ENCODE data around the gene DDX31.
A peak's percentile ranks its signal among the peaks of the same experiment; 100 is the strongest.

Gene DDX31

DNA sequence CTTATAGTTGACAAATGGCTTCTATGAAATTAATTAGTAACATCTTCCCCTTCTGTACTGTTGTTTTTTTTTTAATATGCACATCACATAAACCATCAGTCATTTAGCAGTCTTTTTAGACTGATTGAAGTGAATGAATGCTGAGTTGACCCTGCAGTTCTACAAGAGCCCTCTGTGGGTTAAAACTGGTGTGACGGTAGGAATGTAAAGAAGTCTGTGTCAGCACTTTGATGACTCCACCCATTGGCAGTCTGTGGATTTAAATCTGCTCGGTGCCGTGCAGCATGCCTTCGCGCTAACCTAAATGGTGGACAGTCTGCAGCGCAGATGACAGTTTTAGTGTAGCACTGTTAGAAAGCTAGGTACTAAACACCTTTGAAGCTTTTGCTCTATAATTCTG is 3.6 kb upstream of the DDX31 start:
- DNase-seq (ENCODE audit: low spot score): peak; percentile 44

DNA sequence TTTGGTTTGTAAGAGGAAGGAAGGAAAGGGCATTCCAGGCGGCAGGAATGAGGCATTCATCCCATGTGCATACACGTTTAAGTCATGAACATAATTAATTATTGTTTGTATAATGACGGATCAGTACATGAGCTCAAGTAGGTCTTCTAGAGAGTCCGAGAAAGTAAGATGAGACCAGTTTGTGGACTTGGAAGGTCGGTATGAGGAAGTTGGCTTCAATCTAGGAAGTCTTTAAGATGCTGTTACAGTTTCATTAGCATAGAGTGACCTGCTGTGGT is 2.6 kb upstream of the DDX31 start:
- no peak for DNase-seq (ENCODE audit: low spot score)

DNA sequence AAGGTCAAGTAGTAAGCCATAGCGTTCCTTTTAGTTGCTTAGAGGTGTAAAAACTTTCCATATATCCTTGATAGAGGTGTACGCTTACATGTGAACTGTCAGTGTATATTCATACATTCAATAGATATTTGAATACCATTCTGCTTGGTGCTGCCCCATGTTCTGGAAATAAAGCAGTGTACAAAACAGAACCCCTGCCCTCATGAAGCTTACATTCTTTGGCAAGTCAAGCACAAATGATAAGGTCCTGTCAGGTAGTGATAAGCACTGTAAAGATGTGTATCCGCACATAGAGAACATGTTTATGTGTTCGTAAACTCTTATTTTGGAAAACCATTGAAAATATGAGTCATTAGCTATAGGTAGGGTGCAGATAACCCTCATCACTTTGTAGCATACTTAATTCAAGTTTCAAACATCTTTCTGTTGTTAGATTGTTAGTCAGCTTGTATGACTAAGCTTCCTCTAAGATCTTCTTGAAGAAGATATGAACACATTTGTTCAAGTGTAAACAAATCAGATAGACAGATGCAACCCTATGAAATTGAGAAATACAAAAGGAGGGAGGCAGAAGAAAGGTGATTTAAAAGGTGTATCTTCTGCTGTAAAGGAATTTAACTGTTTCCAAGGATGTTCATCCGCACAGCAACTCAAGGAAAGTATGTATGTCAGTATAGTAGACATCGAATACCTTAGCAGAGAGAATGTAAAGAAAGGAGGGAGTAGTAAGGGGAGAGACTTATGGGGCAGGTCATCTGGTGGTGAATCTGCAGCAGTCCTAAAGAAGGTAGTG is 2.0 kb upstream of the DDX31 start:
- no peak for DNase-seq (ENCODE audit: low spot score)

DNA sequence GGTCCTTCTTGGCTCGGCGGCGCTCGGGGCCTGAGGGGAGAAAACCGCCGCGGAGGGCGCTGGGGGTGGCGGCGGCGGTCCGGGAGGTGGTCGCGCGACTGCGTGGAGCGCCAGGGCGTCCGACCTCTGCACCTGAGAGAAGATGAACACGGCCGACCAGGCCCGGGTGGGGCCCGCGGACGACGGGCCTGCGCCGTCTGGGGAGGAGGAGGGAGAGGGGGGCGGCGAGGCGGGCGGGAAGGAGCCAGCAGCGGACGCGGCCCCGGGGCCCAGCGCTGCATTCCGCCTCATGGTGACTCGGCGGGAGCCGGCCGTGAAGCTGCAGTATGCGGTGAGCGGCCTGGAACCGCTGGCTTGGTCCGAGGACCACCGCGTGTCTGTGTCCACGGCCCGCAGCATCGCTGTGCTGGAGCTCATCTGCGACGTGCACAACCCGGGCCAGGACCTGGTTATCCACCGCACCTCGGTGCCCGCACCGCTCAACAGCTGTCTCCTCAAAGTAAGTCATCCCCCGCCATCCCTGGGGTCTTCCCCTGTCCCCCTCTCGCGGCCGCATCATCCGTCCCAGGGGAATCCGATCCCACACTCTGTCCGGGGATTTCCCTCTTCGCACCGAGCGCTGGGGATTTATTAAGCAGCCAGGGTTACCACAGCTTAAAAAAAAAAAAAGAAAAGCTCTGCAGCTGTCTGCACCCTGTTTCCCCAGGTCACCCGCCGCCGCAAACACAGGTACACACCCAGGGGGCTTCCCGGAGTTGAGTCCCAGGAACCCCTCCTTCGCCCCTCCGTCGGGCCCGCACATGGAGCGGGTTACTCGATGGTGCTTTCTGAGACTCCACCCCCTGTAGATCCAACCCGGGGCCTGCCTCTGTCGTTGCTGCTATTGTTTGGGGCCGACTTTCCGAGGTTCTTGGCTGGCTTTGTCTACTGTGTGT is 941 bp upstream of the DDX31 start, which contains the start of gene GTF3C4:
GTF3C4 (plus strand) TSS at position 8 of the 935 bp plus-strand sequence; CDS start at position 143, 135 bp downstream.
- peak; percentile 89 for DNase-seq (ENCODE audit: low spot score)

DNA sequence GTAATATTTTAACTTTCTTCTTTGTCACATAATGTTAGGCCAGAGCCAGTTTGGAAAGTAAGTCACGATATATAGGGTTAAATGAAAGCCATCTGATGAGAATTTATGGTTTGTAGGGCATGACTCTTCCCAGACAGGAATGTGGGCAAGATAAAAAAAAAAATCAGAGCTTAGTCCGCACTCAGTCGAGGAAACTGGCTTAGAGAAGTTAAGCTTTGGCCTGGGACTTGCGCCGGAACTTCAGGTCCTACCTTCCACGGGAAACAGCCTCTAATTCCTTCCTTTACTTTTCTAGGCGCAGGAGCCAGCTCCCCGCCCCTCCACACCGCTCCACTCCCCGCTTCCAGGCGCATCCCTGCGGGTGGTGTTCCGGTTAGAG is 475 bp downstream of the DDX31 start:
- DNase-seq (ENCODE audit: low spot score): no peak

DNA sequence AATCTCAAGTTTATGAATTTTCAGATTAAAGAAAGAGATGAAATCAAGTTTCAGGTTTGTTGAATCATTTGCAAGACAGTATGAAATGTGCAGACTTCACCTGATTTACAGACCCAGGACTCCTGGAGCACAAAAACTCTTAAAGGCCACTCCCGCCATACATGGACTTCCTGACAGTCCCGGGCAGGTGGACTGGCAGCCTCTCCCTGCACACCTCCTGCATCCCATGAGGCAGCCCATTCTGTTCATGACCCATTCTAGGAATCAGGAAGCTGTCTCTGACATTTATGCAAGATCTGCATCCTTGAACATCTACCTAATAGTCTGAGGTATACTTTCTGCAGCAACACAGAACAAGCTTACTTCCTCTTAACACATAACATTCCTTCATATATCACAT is 5.9 kb downstream of the DDX31 start:
- no peak for DNase-seq (ENCODE audit: low spot score)

DNA sequence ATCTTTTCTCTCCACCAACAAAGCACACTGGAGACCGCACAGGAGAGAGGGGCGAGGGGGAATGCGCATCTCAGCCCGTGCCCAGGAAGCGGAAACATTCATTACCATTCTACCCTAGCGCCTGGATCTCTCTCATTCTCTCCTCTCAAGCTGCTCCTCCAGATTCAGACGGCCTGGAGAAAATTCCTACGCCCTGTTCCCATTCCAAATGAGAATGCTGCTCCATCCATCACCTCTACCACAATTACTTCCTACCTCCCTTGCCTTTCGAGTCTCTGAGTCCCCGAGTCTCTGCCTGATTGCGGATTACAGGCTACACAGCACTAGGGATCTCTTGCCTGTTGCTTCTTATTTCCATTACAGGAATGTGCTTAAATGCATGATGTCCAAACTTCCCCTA is 6.7 kb downstream of the DDX31 start:
- DNase-seq (ENCODE audit: low spot score): no peak

DNA sequence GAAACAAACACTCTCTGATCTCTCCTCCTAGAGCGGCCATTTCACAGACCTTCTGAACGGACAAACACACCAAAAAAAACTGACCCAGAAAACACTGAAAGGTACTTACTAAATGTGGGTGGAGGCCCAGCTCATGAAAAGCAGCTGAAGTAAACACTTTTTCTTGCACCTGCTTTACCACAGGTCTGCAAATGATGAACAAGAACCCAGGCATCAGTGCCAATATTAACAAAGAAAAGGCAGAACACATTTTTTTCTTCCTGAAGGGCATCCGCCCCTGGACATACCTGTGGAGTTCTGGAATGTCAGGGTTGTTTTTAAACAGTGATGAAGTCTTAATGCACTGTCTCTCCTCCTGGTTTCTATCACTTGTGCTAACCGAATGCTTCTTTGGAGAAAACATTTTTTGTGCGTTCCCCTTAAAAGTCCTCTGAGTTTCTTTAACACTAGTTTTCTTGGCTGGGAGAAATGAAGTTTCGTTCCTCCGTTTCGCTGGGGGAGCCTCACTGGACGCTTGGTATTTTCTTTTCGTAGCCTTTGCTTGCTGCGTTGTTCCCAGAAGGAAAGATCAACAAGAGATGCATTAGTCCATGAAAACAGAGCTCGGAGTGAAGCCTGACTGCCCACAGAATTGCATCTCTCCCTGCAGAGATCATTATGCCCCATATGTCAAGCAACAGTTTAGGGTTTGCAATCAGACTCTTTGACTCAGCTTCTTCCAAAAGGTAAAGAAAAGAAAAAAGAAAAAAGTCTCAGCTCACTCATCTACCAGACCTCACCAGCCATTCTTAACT is 7.4 kb downstream of the DDX31 start:
- DNase-seq (ENCODE audit: low spot score): no peak

DNA sequence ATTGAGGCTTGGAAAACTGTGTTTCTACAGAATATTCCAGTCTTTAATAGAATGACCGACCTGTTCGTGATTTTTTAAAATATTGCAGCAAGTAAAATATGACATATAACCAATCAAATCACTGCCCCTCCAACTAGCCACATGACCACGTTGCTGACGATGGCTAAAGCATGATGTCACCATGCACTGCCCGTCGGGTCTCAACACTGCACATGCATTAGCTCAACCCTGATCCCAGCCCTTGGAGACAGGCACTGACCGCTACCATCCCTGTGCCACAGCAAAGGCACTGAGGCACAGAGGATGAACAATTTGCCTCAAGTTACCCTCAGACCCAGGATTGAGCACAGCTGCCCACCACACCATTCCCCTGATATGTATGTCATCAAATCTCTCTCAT is 13.5 kb downstream of the DDX31 start:
- no peak for DNase-seq (ENCODE audit: low spot score)

DNA sequence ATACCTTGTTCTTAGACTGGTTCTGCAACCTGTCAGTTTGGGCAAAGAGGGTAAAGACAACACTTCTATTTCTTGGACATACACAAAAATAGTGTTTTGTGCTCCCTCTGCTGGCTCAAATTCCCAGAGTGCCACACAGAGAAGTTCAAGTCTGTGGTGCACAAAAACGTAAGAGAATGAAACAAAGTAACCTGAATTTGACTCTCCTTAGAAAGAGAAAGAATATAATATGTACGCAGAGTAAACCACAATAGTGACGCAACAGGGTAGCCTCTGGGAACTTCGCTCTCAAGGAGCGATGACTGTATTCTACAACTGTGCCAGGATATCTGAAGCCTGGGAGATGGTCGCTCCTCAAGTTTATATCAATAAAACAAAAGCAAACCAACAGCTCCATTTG is 18.5 kb downstream of the DDX31 start:
- no peak for DNase-seq (ENCODE audit: low spot score)

DNA sequence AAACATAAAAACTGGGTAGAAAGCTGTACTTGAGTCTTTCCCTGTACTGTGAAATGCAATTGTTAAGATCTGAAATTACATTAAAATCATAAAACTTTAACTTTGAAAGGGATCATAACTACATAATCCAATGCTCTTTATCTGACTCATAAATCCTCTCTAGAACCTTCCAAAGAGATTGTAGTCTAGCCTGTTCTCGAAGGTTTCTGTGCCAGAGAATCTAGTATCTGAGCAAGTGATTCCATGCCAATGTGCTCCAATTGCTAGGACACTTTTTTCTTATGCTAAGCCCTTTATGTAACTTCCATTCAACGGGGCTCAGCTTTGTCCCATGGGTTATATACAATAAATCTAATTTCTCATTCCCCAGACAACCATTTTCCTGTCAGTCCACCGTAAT is 21.1 kb downstream of the DDX31 start:
- DNase-seq (ENCODE audit: low spot score): no peak

DNA sequence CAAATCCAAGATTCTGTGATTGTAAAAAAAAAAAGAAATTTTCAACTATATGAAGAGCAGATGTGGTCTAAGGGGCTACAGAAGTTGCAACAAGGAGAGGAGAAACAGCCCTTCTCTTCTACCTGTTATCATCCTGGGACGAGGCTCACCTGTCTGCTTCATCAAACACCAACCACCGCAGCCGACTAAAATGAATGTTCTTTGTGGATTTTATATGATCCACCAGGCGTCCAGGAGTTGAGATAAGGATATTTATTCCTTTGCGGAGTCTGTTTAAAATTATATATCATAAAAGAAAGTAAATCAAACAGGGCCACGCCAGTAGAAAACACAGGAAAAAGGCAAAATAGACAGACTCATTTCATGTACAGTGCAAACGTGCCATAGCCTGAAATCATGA is 21.5 kb downstream of the DDX31 start:
- no peak for DNase-seq (ENCODE audit: low spot score)

DNA sequence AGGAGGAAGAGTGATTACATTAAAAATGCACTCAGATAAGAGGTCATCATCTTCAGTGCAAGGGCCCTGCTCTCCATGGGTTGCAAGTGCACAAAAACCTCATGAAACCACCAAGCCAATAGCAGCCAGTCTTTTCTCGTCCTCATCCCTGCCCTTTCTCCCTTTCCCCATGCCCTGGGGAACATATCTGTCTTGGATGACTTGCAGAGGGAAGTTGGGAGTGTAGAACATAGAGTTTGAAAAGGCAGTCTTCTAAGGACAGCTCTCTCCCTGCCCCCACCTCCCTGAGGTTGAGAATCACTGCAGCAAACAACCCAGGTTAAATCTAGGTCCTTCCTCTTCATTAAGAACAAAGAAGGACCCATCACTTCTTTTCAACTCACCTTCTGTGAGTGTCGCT is 22.0 kb downstream of the DDX31 start:
- no peak for DNase-seq (ENCODE audit: low spot score)

DNA sequence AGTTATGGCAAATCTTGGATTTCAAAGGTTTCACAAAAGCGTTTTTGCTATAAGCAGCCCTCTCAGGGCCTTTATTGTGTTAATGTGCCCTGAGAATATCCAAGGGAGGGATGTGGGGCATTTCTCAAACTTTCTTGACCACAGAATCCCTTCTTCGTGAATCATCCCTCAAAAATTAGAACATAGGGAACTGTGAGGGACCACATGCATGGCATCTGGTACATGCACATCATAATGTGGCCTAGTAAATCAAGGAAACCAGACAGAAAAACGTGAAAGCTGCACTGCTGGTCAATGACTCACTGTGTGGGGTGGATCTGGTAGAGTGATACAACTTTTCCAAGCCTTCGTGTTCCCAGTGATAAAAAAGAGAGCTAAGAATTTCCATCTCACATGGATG is 22.4 kb downstream of the DDX31 start:
- no peak for DNase-seq (ENCODE audit: low spot score)

DNA sequence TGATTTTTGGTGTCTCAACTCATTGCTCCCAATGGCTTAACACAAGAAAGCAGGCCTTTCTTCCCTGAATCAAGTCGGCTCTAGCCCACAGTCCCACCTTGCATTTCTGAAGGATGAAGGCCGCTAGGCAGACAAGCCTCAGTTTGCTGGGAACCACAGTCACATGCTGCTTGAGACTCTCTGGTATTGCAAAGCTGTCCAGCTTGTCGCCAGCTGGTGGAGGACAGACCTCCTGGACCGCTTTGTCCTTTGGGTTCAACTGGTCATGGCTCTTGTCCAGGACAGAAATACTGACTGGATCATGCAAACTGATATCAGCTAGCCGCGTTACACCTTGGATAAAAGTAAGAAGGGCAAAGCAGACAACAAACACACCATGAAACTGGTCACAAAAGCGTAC is 23.1 kb downstream of the DDX31 start:
- DNase-seq (ENCODE audit: low spot score): no peak

DNA sequence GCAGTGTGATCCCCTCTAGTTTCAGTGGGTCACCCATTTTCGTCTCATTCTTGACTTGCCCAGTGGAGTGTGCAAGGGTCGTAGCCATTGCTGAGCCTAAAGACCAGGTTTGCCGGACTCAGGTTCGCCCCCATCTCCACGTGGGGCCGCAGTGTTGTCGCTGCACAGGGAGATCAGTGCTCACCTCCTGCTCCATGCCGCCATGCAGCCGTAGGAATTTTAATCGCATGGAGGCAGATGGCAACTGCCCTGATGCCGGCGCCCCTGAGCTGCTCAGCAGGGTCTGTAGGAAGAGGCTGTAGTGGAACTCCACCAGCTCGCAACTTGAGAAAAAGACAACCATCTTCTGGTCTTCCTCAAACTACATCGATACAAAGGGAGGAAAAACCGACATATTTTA is 24.1 kb downstream of the DDX31 start:
- DNase-seq (ENCODE audit: low spot score): no peak

DNA sequence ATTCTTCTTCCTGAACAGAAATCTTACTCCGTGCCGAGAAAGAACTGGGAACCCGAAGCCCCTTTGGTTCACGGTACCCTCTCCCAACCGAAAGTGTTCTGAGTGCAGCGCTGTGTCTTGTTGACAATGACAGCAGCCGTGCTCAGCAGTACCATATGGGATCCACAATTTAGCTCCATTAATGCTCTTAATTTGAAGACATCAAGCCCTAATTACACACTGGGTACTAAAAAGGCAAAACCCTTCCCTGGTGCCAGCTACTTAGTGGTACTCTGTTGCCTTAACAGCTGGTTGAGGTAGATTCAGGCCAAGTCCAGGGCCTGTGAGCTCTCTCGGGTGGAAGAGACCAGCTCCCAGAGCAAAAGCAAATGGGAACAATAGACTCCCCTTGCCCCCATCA is 24.5 kb downstream of the DDX31 start:
- DNase-seq (ENCODE audit: low spot score): no peak

DNA sequence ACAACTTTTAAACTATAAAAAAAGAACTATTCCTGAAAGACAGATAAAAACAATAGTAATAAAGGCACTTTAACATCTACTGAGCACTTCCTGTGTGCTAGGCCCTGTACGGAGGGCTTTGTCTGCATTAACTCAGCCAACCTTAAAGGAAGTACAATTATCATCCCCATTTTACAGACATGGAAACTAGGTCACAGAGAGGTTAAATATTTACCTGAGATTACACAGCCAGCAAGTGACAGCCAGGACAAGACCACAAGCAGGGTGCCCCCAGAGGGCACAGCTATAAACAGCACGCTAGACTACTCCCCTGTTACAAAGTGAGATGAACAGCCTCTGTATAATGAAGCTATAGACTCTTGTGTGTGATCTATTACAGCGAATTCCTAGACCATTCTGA is 25.5 kb downstream of the DDX31 start:
- DNase-seq (ENCODE audit: low spot score): peak; percentile 16

DNA sequence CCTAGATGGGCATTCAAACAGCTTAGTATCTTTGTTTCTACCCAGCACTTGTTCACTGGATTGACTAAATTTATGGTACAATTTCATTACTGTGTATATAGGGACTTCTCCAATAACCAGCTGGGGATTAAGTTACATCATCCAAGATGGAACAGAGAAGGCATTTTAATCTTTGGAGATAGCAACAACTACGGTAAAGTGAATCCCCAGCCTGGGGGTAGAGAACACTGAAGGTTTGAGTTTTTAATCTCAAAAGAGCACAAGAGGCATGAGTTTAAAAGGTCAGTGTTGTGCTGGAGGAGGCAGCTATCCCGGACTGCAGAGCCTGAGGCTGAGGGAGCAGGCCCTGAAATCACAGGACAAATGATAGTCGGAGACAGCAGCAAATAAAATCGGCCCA is 28.6 kb downstream of the DDX31 start:
- no peak for DNase-seq (ENCODE audit: low spot score)

DNA sequence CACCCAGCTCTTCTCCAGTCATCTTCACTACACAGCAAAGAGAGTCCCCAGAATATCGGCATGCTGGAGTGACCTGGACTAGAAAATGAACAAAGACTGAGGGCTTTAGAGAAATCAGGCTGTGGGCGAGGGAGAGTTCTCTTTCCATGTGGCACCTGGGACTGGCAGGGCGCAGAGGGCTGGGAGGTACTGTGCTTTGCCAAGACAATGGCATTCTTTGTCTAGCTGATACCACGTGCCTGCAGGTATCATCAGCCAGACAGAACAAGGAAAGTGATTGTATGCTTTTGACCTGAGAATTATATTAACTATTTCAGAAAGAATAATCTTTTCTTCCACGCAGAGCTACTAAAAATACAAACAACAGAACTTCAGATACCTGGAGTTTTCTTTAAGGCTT is 30.5 kb downstream of the DDX31 start:
- DNase-seq (ENCODE audit: low spot score): no peak

DNA sequence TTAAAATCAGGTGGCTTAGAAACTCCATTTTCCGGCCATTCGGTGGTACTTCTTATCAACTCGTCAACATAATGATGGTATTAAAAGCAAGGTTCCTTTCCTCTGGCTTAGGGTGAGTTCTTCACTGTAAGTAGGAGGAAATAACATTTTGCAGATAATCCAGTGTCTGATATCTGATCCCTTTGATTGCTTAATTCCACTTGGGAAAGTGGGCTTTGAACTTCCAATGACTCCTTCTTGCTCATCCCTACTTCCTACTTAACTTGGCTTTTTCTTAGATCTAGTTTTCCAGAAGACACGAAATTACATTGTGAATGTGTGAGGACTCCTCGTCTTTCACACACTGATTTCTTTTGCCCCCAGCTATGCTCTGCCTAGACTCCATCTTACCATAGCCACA is 31.5 kb downstream of the DDX31 start:
- no peak for DNase-seq (ENCODE audit: low spot score)

DNA sequence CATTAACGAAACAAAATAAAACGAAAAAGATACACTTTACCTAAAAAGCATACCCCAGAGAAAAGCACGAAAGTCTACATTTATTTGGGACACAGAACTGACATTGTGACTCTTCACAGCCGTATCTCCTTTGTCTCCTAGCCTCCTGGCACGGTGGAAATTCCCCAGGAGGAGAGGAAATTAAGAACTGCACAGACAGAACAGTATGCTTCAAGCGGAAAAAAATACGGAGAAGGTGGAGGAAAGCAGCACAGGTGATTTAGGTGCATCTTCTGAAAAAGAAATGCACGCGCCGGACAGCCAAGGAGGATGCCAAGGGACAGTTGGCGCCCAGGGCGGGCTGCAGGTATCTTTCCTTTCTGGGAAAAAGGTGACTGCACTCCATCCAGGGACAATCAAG is 32.0 kb downstream of the DDX31 start:
- DNase-seq (ENCODE audit: low spot score): no peak

DNA sequence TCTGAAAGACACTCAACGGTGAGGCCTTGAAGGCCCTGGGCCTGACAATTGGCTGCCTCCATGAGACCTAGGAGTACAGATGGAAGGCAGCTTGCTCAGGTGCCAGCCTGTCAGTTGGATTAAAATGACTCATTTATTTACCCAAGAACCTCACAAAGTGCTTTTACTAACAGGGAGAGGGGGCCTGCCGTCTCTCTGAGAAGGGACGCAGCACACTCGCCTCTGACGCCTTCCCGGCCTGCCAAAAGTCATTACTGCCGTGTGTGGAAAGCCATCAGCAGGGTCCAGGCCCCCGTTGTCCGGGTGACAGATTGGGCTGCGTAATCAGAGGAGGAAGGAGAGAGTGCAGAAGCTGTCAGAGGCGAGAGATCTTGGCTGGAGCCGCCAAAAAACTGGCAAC is 32.4 kb downstream of the DDX31 start:
- no peak for DNase-seq (ENCODE audit: low spot score)
